Right lobe of liver (tissue), 4 donors: ENCODE results near the gene SRI.
"Not testable (repeated sequence)": the region's sequence is repeated elsewhere in the genome, so short reads cannot be mapped to it uniquely, and the experiment has no call there.

Source experiments
- CTCF ChIP-seq, 4 donors: fragments of 200-600 bp in 3 of 4; fragments of 450-650 bp in 1 of 4; IDR thresholded peaks; one replicate each; pipeline versions ENCODE4 v1.5.1 to v1.8.0; 2016 to 2022; ENCODE audit warnings: antibody characterized with exemption in 4 of 4, mild to moderate bottlenecking in 2 of 4
- POLR2A ChIP-seq: fragments of 450-650 bp; IDR thresholded peaks from one replicate; pipeline ENCODE4 v1.6.1; 2017; ENCODE audit warnings: antibody characterized with exemption, mild to moderate bottlenecking
- donor health status: DM: no; HTN: no; CAD: no.
- donor health status: DM: no; HTN: no; CAD: no.
- donor health status: DM: no; HTN: yes; CAD: no.

GRCh38 chr7:88159741-88160140, 60.1 kb downstream of the SRI start:
- not testable (repeated sequence) for TF ChIP-seq CTCF (IDR thresholded peaks at IDR 0.05); POLR2A
